Fibroblast of skin of right biceps (primary cell): Measurements from ENCODE around the gene ZNF516.

Source experiments
- DNase-seq: peaks from one replicate; pipeline ENCODE4 v3.0.0-alpha.2; 2013

The ZNF516 gene

DNA sequence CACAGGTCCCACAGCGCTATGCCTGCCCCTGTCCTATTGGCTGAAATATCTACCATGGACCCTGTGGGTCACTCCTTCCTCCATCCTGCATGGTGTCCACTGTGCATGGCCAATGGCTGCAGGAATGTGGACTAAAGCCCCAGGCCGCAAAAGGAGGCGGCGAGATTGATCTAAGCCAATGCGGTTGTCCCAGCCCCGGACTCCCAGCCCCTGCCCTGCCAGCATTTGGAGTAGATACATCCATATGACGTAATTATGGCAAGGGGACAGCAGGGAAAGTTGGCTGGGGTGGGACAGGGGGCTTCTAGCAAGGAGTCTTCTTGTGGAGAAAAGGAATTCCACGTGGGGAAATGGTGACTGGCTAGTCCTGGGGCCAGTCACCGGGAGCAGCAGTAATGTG lies 11.4 kb upstream of the ZNF516 start:
- no peak for DNase-seq

DNA sequence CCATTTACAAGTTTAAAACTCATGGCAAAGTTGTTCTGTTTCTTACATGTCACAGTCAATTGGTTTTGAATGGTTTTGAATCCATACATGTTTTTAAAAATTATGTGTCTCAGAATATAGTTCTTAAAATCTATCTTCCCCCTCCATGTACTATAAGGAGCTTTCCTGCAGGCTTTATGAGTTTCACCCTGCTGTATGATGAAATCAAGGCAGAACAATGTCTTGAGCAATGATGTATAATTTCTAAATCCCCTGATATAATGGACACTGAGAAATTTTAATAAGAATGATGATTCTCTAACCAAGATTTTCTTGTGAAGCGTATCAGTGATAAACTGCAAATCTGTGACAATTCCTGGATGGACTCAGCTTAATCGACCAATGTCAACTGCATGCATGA lies 10.6 kb upstream of the ZNF516 start:
- DNase-seq: no peak

DNA sequence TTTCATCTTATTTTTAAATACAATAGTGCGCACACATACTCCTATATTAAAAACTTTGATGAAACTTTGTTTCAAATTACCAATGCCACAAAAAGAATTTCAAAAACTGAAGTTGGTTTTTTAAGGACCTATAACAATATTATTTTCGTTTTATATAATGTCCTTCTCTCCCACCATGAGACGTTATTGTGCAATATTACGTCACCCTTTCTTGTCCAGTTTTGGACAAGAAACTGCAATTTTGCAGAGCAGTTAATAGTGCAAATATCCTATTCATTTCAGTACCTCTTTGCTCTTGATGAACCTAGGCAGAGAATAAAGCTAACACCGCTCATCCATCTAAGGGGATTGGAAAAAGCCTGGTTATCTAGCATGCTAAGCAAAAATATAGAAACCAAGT lies 9.7 kb upstream of the ZNF516 start:
- no peak for DNase-seq

DNA sequence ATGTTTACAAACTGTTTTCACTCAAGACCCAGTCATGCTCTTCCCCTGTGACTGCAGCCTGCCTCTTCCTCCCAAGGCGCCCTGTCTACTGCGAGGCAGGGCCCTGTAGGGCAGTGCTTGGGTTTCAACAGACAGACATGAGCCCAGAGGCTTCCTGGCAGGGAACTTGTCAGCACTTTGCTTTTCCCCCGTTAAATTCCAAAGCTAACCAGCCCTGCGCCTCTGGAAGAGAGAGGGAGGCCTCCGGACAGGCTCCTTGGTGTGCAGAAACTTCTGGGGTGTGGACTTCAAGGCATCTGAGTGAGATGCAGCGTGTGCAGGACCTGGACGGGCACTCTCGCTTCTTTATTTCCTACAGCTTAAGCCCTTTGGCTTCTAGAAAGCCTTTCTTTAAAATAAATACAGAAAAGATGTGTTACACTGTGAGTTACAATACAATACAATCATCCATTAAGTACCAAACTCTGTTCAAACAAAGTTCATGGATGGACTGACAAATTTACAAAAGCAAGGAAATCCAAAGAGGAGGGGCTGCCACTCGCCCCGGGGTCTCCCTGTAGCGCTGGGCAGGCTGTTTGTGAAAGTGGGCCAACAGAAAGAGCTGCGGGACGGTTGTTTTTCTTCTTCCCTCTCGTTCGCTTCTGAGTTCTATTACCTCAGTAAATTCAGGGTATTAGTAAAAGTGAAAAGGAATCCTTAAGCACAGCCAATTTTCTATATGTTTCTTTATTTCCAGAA lies 8.8 kb upstream of the ZNF516 start:
- no peak for DNase-seq

DNA sequence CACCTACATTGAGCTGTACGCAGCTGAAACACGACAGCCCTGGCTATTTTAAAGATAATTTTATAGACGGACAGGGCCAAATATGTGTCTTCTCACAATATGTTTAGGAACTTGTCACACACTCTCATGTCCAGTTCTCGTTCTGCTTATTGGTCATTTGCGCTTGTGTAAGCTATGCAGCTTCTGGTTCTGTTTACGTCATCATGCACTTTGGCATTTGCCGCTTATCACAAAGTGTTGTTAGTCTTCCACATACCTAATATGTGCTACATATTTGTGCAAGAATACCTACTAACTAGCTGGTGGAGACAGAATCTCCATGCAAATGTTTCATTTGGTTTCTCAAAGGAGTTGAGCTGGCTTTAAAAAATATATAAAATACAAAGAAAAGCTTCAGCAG lies 7.5 kb upstream of the ZNF516 start:
- DNase-seq: no peak

DNA sequence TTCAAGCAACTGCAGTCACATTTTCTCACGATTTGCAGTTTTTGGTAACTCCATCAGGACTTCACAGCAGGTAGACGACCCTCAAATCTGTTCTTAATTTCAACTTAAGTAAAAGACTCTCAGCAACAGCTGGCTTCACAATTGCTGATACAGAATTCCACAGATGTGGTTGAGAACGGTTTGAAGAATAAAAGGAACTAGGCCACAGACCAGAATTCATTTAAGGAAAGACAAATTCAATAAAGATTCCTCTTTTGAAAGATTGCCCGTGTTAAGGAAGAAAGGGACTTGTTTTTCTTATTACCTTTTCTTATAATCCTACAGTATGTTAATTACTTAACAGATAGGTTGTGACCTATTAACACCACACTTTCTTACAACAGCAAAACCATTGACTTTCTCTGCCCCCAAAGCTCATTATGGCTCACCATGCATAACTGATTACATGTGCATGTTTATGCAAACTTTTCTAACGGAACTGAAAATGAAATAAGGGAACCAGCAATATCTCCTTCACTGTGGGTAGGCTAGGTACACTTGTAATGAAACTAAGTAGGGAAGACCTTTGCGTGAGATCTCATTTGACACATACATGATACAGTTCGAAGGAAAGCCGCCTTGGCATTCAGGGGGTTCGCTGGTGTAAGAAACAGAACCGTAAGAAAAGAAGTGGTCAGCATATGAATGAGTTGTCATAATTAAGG lies 4.7 kb upstream of the ZNF516 start:
- DNase-seq: no peak

DNA sequence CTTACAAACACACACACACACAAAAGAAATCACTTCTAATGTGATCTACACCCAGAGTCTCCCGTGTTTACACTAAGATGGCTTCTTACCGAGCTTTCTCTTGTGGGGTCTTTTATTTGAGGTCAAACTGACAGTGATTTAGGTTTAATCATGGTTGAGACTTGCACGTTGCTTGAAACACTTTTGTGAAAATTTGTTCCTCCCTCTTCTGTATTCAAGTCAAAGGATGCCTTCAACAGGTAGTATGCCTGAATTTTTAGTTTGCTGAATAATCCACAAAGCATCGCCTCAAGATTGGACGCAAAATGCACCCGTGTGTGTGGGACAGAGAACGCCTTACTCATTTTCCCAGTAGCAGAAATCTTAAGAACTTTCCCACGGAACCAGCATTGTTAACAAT lies 4.0 kb upstream of the ZNF516 start:
- no peak for DNase-seq

DNA sequence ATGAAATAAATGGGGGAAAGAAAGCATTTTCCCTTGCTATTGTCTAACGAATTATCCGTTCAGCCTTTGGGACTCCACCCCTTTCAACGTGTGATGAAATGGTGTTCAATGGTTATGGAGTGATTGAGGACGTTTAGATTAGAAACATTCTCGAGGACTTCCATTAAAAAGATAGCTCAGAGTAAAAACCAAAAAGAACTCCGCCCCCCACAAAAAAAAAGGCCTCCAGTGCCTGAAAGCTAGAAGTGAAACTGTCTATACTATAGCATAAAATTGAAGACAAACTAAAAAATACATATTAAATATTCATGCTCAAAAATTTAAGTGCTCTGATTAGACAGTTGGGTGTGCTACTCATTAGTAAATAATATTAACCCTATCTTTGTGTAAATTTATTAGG lies 3.0 kb upstream of the ZNF516 start:
- DNase-seq: no peak

DNA sequence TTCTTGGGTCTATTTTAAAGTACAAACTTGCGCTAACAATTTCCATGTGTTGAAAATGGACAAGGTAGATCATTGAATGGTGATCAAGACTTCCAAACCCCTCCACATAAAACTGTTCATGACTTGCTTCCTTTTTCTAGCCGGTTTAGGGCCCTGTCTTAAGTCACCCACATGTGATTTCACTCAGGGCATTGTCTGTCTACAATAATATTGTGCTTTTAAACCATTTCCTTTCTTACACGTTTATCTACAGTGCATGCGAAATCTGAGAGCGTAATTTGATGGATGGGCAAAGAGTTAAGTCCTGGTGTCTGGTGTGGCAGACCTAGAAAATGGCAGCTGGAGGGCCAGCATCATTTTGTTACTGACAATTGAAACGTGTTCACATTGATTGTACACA lies 2.0 kb upstream of the ZNF516 start:
- no peak for DNase-seq

DNA sequence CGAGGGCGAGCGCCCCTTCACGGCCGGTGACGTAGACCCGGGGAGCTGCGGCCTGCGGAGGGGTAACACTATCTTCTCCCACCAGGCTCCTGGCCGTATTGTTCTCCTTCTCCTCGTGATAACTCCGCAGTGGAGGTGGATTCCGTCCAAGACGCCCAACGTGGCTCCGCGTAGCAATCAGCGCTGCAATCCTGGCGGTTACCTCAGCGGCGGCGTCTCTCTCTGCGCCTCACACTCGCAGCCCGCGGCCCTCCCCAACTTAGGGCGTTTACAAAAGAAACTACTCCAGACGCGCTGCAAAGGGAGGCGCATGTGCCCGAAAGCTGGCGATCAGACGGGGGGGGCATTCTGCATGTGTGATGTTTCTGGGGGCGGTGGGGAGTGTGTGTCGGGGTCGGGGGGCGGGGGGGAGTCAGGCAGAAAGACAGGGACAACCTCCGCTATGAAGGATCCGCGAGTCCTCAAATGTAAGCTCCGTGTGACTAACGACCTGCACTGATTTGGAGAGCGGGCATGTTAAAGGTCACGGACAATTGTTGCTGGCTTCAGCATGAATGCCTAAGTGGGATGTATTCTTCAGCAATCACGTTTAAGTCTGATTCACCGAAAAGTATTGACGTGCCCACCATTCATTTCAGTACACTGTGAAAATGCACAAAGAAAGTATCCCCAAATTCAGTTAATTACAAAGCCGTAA lies 1.3 kb upstream of the ZNF516 start:
- DNase-seq: peak; percentile 78

DNA sequence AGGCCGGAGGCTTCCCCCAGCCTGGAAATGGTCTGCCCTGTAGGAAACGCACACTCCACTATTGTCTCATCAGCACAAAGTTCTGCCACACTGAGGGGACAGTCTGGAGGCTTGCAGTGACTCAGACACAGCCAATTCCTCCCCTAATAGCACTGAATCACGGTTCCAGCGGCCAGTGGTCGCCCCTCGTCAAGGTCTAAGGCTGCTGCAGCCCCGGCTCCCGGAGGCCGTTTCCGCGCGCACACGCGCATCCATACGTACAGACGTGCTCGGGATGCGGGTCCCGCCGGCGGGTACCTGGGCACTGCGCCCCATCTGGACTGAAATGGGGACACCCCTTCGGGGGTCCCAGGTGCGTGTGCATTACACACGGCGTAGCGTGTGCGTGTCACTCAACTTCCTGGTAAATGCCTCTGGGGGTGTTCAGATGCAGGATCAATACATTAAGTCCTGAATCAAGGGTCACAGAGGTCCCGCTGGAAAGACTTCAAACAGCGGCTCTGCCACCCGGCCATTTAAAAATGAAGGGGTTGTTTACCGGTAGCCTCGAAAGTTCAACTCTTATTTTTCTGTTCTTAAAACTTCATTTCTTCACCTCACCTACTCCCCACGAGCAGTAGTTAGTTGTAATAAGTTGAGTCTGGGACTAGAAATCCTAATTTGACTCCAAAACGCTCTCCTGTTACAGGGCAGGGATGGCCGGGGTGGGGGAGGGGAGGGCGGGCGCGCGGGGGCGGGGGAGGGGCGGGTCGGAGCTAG lies 572 bp upstream of the ZNF516 start:
- DNase-seq: peak; percentile 77

DNA sequence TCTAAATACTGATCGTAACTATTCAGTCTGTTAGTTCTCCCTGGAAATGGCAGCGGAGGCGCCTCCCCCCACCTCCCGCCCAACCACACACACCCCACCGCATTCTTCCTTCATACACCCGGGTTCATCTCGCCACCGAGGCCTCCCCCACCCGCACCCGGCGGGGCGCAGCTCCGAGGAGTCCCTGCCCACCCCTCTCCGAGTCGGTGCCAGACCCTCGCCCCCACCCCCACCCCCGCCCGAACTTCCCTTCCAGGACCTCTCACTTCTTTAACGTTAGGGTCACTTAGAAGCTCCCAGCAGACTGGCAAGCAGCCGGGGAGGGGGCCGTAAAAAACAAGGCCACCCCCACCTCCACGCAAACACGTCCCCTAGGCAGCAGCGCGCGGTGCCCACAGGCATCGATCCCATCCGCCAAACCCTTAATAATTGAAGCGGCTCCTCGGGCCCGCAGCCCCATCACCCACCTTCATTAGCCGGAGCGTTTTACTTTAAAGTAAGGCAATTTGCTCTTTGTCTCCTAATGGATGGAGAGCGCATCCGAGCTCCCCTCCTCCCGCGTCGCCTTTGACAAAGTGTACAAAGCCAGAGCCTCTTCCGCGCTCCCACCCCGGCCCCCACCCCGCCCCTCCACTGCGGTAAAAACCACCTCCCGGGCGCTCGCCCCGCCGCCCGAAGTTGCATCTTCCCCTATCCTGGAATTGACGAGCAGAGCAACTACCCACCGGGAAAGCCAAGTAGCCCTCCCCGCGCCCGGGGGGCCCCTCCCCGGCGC lies 624 bp downstream of the ZNF516 start:
- peak; percentile 67 for DNase-seq

DNA sequence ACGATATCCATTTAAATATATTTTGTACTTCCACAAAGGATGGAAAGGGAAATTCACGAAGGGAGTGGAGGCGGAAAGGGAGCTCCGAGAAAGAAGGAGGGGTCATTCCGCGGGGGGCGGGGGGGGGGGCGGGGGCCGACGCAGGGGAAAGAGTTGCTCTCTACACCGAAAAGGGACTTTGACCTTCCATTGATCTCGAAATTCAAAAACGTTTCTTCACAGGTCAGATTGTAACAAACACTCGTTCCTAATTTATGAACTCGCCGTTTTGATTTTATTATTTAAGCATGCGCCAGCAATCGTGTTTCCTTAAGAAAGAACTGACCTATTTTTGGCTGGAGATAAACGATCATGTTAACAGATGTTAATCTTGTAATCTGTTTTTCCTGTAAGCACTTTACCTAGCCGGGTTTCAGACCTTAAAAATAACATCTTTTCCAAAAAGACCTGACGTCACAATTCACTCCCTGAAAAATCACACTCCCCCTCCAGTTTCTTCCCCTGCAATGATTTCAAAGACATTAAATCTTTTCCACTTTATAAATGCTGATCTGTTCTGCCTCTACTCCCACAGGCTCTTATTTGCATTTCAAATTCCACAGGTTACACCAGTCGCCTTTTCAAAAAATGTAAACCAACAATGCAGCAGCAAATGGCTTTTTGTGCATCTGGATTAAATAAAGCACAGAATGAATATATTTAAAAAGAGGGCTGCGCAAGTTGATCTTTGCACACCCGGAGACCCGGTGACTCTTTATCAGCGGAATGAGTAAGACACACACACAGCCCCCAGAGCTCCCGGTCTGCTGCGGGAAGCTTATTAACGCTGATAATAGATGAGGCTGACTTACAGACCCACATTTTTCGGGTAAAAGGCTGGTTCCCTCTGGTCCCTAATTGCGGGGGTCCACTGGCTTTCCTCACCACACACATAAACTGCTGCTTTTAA lies 1.6 kb downstream of the ZNF516 start:
- peak; percentile 84 for DNase-seq

DNA sequence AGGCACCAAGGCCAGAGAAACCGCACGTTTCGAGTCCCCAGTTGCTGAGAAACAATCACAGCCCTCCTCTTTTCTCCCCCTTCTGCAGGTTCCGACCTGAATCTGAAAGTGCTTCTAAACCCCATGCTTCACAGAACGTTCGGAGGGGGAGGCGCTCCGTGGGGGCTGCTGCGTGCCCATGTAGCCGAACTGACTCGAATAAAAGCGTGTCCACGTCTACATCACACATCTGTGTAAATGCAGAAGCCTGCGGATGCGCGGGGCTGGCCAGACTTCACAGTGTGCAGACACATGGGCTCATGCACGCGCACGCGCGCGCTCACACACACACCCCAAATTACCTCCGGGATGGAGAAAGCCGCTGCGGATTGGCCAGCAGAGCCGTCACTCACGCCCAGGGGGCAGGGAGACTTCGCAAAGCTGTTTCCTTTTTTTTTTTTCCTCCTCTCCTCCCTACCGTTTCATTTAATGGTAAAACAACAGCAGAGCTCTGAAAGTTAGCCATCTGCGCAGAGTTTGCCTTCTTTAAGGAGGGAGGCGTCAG lies 2.3 kb downstream of the ZNF516 start:
- peak; percentile 99 for DNase-seq

DNA sequence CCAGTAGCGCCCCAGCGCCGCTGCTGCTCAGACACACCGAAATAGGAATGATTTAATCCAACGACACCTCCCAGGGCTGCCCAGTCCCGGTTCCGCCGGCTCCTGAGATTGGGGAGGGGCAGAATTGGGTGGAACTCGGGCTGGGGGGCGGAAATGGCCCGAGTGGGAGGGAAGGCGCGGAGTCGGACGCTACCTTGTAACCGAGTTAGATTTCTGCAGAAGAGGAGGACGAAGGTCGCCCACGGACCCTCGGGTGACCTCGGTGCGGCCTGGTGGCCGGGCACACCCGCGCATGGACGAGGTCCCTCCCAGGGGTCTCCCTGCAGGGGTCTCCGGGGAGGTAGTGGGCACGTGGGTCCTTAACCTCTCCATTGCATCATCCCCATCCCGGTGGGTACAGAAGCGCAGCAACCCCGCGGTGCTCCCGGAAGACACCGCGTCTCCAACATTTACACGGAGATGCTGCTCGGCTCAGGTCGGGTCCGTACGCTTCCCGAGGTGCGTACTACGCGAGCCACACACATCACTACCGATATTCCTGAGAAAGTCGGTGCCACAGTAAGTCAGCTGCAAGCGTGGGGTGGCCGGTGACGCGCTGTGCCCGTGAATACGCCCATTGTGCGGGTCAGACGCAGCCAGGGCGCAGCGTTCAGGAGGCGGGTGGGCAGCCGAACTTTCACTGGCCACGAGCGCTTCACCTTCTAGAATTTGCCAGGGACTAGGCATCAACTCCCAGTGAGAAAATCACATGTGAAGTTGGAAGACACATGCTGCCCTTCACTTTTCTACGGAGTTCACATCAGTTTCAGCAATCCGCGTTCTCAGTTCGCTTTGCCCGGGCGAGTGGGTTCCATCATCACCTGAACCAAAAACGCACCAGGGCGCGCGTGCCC lies 3.0 kb downstream of the ZNF516 start:
- no peak for DNase-seq

DNA sequence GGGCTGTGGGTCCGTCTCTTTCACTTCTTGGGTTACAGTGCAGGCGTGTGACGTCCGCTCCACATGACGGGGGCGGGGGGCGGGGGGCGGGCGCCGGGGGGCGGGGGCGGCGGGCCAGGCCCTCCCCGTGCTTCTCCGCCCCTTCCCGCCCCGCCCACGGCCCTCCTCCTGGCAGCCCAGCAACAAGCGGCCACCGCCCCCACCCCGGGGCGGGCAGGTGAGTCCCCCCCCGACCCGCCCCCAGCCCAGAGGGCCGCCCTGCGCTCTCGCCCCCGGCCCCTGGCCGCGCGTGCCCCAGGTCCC lies 3.6 kb downstream of the ZNF516 start:
- DNase-seq: peak; percentile 75

DNA sequence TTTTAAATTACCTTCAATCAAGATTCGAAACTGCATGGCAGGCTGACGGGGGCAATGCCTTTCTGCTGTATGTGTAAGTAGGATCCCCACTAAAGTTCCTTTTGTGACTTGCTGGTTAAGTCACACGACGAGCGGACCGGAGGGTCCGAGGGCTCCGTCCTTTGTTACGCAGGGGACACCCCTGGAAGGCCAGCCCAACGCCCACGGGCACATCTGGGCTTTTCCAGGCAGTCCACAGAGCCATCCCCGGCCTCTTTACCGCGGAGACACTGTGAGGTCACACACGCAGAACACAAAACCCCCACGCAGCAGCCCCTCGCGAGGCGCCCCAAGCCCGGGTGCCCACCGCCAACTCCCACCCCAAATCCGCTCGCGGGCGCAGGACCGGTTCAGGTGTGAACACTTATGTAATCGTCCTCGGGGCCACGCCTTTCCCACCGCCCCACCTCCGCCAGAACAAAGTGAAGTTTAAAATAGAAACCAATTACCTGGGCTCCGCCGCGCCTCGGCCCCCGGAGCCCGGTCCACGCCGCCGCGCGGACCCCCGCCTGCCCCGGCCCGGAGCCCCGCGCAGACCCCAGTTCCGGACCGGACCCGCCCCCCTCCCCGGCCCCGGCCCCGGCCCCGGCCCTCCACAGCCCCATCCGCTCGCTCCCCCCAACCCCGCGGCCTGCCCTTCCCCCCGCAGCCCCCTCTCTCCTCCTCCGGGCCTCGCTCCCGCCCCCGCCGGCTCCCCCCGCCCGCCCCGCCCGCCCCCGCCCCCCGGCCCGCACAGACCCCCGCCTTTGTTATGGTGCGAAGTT lies 4.2 kb downstream of the ZNF516 start:
- DNase-seq: no peak

DNA sequence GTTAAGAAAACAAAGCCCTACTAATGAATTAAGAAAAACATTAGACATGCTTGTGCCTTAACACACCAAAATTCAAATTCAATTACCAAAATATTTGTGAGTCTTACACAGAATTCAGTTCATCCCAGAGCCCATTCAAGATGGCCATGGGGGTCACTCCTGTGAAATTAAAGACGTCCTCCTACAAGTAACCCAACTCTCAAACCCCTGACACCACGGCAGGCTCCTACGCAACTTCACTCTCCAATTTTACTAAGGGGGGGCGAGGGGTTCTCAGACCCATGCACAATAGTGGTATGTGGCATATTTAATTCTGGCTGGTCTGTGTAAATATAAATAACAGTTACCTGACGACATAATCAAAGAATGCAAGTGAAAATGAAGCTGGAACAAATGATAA lies 5.0 kb downstream of the ZNF516 start:
- no peak for DNase-seq

DNA sequence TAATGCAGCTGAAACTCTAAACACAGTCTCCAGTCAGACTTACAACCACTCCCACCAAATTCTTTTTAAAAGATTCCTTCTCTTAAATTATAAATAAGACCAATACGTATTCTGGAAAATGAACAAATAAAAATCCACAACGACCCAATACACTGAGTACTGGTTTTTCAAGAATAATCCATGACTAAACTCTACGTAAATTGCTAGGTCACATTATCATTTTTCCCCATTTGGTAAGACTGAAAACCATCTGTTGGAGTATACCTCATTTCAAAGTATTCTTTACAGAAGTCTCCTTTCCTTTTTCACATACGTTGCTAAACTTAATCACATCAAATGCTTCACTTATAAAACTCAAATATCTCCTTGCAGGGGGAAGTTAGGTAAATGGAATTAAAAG lies 6.0 kb downstream of the ZNF516 start:
- DNase-seq: no peak
